NK-92 (cell line): ENCODE data around the gene RIPK1.
"Not testable (repeated sequence)": the region's sequence is repeated elsewhere in the genome, so short reads cannot be mapped to it uniquely, and the experiment has no call there.

ENCODE experiments used
- DNase-seq: peaks from one replicate; lab custom pipeline; 2025; ENCODE audit not compliant: unreplicated experiment; lab: John Stamatoyannopoulos, UW

RIPK1 gene

GRCh38 chr6:3133515-3133914, 65.2 kb downstream of the RIPK1 start:
- DNase-seq, result no peak

- DNase-seq, result no peak
Measured at GRCh38 chr6:3135668-3136291, 67.5 kb downstream of the RIPK1 start.

GRCh38 chr6:3136292-3137011, 68.2 kb downstream of the RIPK1 start:
- DNase-seq, result no peak

GRCh38 chr6:3137057-3137777, 68.9 kb downstream of the RIPK1 start:
- DNase-seq, result no peak

GRCh38 chr6:3137873-3138272, 69.6 kb downstream of the RIPK1 start:
- DNase-seq, result not testable (repeated sequence)

- DNase-seq, result no peak
Measured at GRCh38 chr6:3138341-3138740, 70.0 kb downstream of the RIPK1 start.

GRCh38 chr6:3139090-3139903, 71.0 kb downstream of the RIPK1 start:
- no peak for DNase-seq

GRCh38 chr6:3140201-3140600, 71.9 kb downstream of the RIPK1 start:
- DNase-seq, result no peak

- DNase-seq, result no peak
Measured at GRCh38 chr6:3142536-3142935, 74.2 kb downstream of the RIPK1 start.

- DNase-seq, result no peak
Measured at GRCh38 chr6:3143158-3143557, 74.9 kb downstream of the RIPK1 start.

GRCh38 chr6:3144571-3144970, 76.3 kb downstream of the RIPK1 start:
- no peak for DNase-seq

- DNase-seq, result no peak
Measured at GRCh38 chr6:3147914-3148757, 79.8 kb downstream of the RIPK1 start.

GRCh38 chr6:3151691-3152090, 83.4 kb downstream of the RIPK1 start:
- no peak for DNase-seq

GRCh38 chr6:3152689-3153088, 84.4 kb downstream of the RIPK1 start:
- no peak for DNase-seq

- DNase-seq, result not testable (repeated sequence)
Measured at GRCh38 chr6:3155416-3155815, 87.1 kb downstream of the RIPK1 start.

GRCh38 chr6:3156184-3157130, 88.2 kb downstream of the RIPK1 start:
- not testable (repeated sequence) for DNase-seq

- DNase-seq, result no peak
Measured at GRCh38 chr6:3157131-3157933, 89.0 kb downstream of the RIPK1 start, which contains the start of gene TUBB2A. Gene TUBB2A (minus strand): TSS chr6:3157544. CDS start chr6:3157463, 81 bp downstream.
